SK-N-SH treated with all-trans-retinoic acid at 6 μM for 48 hours (cell line): ENCODE results near the gene ZCCHC14.

ENCODE experiments used
- ATAC-seq: fragments of 200-7000 bp; cut with Tn5 transposase; 3 replicates; pipeline ENCODE4 v1.9.1; 2020; ENCODE audit warnings: mild to moderate bottlenecking, moderate library complexity
- ARNTL ChIP-seq: fragments of 450-650 bp; formaldehyde crosslinking; IDR thresholded peaks from 2 replicates; pipeline ENCODE4 v1.5.0; 2020; ENCODE audit warnings: low read depth, mild to moderate bottlenecking, moderate library complexity, borderline replicate concordance
- CREB5 ChIP-seq: fragments of 250-450 bp; sonication (Bioruptor Pico); IDR thresholded peaks from 2 replicates; pipeline ENCODE4 v1.5.1; 2020; ENCODE audit warnings: low read depth, mild to moderate bottlenecking, moderate library complexity
- CSDC2 ChIP-seq: fragments of 250-450 bp; sonication (Bioruptor Pico); IDR thresholded peaks from 2 replicates; pipeline ENCODE4 v1.5.0; 2020; ENCODE audit warnings: mild to moderate bottlenecking, moderate library complexity
- CSRNP3 ChIP-seq: fragments of 250-450 bp; sonication (Bioruptor Pico); IDR thresholded peaks from 2 replicates; pipeline ENCODE4 v1.5.1; 2021; ENCODE audit warnings: mild to moderate bottlenecking, moderate library complexity
- ESRRG ChIP-seq: fragments of 250-450 bp; sonication (Bioruptor Pico); IDR thresholded peaks from 2 replicates; pipeline ENCODE4 v1.6.1; 2021; ENCODE audit warnings: mild to moderate bottlenecking
- GLIS3 ChIP-seq: fragments of 250-450 bp; sonication (Bioruptor Pico); IDR thresholded peaks from 2 replicates; pipeline ENCODE4 v1.5.0; 2020; ENCODE audit warnings: mild to moderate bottlenecking, moderate library complexity
- ISL1 ChIP-seq: fragments of 250-450 bp; sonication (Bioruptor Pico); IDR thresholded peaks from 2 replicates; pipeline ENCODE4 v2.1.2; 2022; ENCODE audit warnings: mild to moderate bottlenecking, moderate library complexity
- OSR1 ChIP-seq: fragments of 250-450 bp; sonication (Bioruptor Pico); IDR thresholded peaks from 2 replicates; pipeline ENCODE4 v1.8.0; 2022; ENCODE audit warnings: moderate library complexity, mild to moderate bottlenecking, inconsistent platforms
- PATZ1 ChIP-seq: fragments of 250-450 bp; sonication (Bioruptor Pico); IDR thresholded peaks from 2 replicates; pipeline ENCODE4 v1.8.0; 2020; ENCODE audit warnings: mild to moderate bottlenecking, moderate library complexity, borderline replicate concordance
- POU6F1 ChIP-seq: fragments of 250-450 bp; sonication (Bioruptor Pico); IDR thresholded peaks from 2 replicates; pipeline ENCODE4 v1.8.0; 2021; ENCODE audit warnings: low read depth, mild to moderate bottlenecking, moderate library complexity, borderline replicate concordance
- PPARA ChIP-seq: fragments of 250-450 bp; sonication (Bioruptor Pico); IDR thresholded peaks from 2 replicates; pipeline ENCODE4 v1.5.0; 2020; ENCODE audit warnings: mild to moderate bottlenecking, borderline replicate concordance
- RARB ChIP-seq: fragments of 250-450 bp; sonication (Bioruptor Pico); IDR thresholded peaks from 2 replicates; pipeline ENCODE4 v1.8.0; 2021; ENCODE audit warnings: mild to moderate bottlenecking, moderate library complexity
- SNAI2 ChIP-seq: fragments of 250-450 bp; sonication (Bioruptor Pico); IDR thresholded peaks from 2 replicates; pipeline ENCODE4 v1.5.0; 2020; ENCODE audit warnings: mild to moderate bottlenecking, moderate library complexity
- TCF4 ChIP-seq: fragments of 250-450 bp; sonication (Bioruptor Pico); IDR thresholded peaks from 2 replicates; pipeline ENCODE4 v1.8.0; 2021; ENCODE audit warnings: mild to moderate bottlenecking, moderate library complexity, borderline replicate concordance
- TOX ChIP-seq: fragments of 250-450 bp; sonication (Bioruptor Pico); IDR thresholded peaks from 2 replicates; pipeline ENCODE4 v1.8.0; 2021; ENCODE audit warnings: mild to moderate bottlenecking, moderate library complexity, borderline replicate concordance
- TSHZ2 ChIP-seq: fragments of 250-450 bp; sonication (Bioruptor Pico); IDR thresholded peaks from 2 replicates; pipeline ENCODE4 v1.5.0; 2020; ENCODE audit warnings: mild to moderate bottlenecking, moderate library complexity
- ZC3H10 ChIP-seq: fragments of 250-450 bp; sonication (Bioruptor Pico); IDR thresholded peaks from 2 replicates; pipeline ENCODE4 v1.5.1; 2021; ENCODE audit warnings: mild to moderate bottlenecking, moderate library complexity
- ZNF565 ChIP-seq: fragments of 450-650 bp; formaldehyde crosslinking; conservative IDR thresholded peaks from 2 replicates; pipeline ENCODE4 v1.5.0; 2020; ENCODE audit warnings: low read depth, mild to moderate bottlenecking, moderate library complexity
- ZNF70 ChIP-seq: fragments of 450-650 bp; formaldehyde crosslinking; IDR thresholded peaks from 2 replicates; pipeline ENCODE4 v1.5.0; 2020; ENCODE audit warnings: mild to moderate bottlenecking, moderate library complexity
- ZNF8 ChIP-seq: fragments of 450-650 bp; formaldehyde crosslinking; IDR thresholded peaks from 2 replicates; pipeline ENCODE4 v1.5.0; 2020; ENCODE audit warnings: mild to moderate bottlenecking, moderate library complexity

Gene ZCCHC14

GRCh38 chr16:87409153-87409552 is 83.7 kb downstream of the ZCCHC14 start:
- TF ChIP-seq CSRNP3 (CRISPR knock-in tag) (no peak), TOX (no peak), ZC3H10 (CRISPR knock-in tag) (no peak), ZNF565 (CRISPR knock-in tag) (no peak), PPARA (CRISPR knock-in tag) (no peak), ZNF8 (CRISPR knock-in tag) (no peak), ZNF70 (CRISPR knock-in tag) (no peak), SNAI2 (CRISPR knock-in tag) (no peak), TCF4 (CRISPR knock-in tag) (no peak)
- ATAC-seq: no peak

GRCh38 chr16:87407511-87408112 is 85.2 kb downstream of the ZCCHC14 start:
- TF ChIP-seq ZNF8 (CRISPR knock-in tag) (no peak), POU6F1 (no peak), ZNF565 (CRISPR knock-in tag) (no peak), SNAI2 (CRISPR knock-in tag) (no peak), ARNTL (CRISPR knock-in tag) (no peak), GLIS3 (no peak), PPARA (CRISPR knock-in tag) (no peak), ESRRG (CRISPR knock-in tag) (no peak), RARB (CRISPR knock-in tag) (no peak), CREB5 (CRISPR knock-in tag) (no peak), TOX (no peak)
- no peak for ATAC-seq

GRCh38 chr16:87406495-87407088 is 86.2 kb downstream of the ZCCHC14 start:
- no peak; the same call in 2 of the 3 replicates for ATAC-seq
- TF ChIP-seq PATZ1 (CRISPR knock-in tag) (no peak), CREB5 (CRISPR knock-in tag) (no peak), GLIS3 (no peak), OSR1 (CRISPR knock-in tag) (no peak), SNAI2 (CRISPR knock-in tag) (no peak), CSDC2 (CRISPR knock-in tag) (no peak), ZNF70 (CRISPR knock-in tag) (no peak)

GRCh38 chr16:87404764-87405625 is 87.8 kb downstream of the ZCCHC14 start:
- no peak; the same call in 2 of the 3 replicates for ATAC-seq
- no peak for TF ChIP-seq SNAI2 (CRISPR knock-in tag)
- TF ChIP-seq ISL1: no peak
- no peak for TF ChIP-seq TSHZ2
- no peak for TF ChIP-seq CSRNP3 (CRISPR knock-in tag)
